HepG2 (cell line): Measurements from ENCODE around the gene SLC13A3. TPM values are rescaled to one million over a fixed set of nuclear protein-coding genes. Genes with fewer than 3 reads are reported as not detected.
A peak's percentile ranks its signal among the peaks of the same experiment; 100 is the strongest.

Experiments used
- EP300 ChIP-seq, 3 experiments: sonication (generic) in 1 of 3; formaldehyde crosslinking in 1 of 3; IDR thresholded peaks; 2 replicates each; pipeline versions ENCODE4 v1.5.1 to v1.6.1; 2011 to 2020; ENCODE audit warnings: low read depth in 2 of 3, low read length in 2 of 3, borderline replicate concordance in 1 of 3, improper control_type of control experiment in 1 of 3, mild to moderate bottlenecking in 1 of 3, missing genetic modification reagents in 1 of 3, moderate library complexity in 1 of 3
- FOXA1 ChIP-seq, 2 experiments: fragments of 450-650 bp in 1 of 2; sonication (generic) in 1 of 2; formaldehyde crosslinking in 1 of 2; IDR thresholded peaks; 2 replicates each; pipeline versions ENCODE4 v1.4.0 to v1.6.1; 2016 to 2020; ENCODE audit warnings: missing genetic modification reagents in 1 of 2
- HDAC1 ChIP-seq: sonication (generic); formaldehyde crosslinking; IDR thresholded peaks from 2 replicates; pipeline ENCODE4 v1.5.1; 2020; ENCODE audit warnings: mild to moderate bottlenecking, missing genetic modification reagents
- JUN ChIP-seq: sonication (generic); formaldehyde crosslinking; IDR thresholded peaks from 2 replicates; pipeline ENCODE4 v1.4.0; 2020; ENCODE audit warnings: mild to moderate bottlenecking, missing genetic modification reagents
- KDM3A ChIP-seq: IDR thresholded peaks from 2 replicates; pipeline ENCODE4 v1.6.1; 2018; ENCODE audit warnings: low read depth, missing compliant biosample characterization
- KDM5A ChIP-seq: fragments of 200-600 bp; sonication (generic); IDR thresholded peaks from 2 replicates; pipeline ENCODE4 v1.7.0; 2018; ENCODE audit warnings: antibody characterized with exemption, mild to moderate bottlenecking, low read length, borderline replicate concordance
- MED1 ChIP-seq: sonication (generic); formaldehyde crosslinking; IDR thresholded peaks from 2 replicates; pipeline ENCODE4 v1.4.0; 2020; ENCODE audit warnings: missing genetic modification reagents
- MLXIP ChIP-seq: sonication (generic); formaldehyde crosslinking; IDR thresholded peaks from 2 replicates; pipeline ENCODE4 v1.9.0; 2021; ENCODE audit warnings: missing genetic modification reagents, borderline replicate concordance
- RXRB ChIP-seq: IDR thresholded peaks from 2 replicates; pipeline ENCODE4 v1.6.1; 2016; ENCODE audit warnings: borderline replicate concordance, missing genetic modification reagents, missing compliant biosample characterization
- U2AF2 ChIP-seq: fragments of 200-400 bp; formaldehyde crosslinking; IDR thresholded peaks from 2 replicates; pipeline ENCODE4 v1.6.1; 2017; ENCODE audit warnings: low read depth, mild to moderate bottlenecking, low read length
- YEATS2 ChIP-seq: sonication (generic); formaldehyde crosslinking; IDR thresholded peaks from 2 replicates; pipeline ENCODE4 v1.4.0; 2020; ENCODE audit warnings: missing genetic modification reagents, borderline replicate concordance
- ZBTB8A ChIP-seq: sonication (generic); formaldehyde crosslinking; IDR thresholded peaks from 2 replicates; pipeline ENCODE4 v1.4.0; 2020; ENCODE audit warnings: mild to moderate bottlenecking, low read depth, missing genetic modification reagents, borderline replicate concordance
- ZFP37 ChIP-seq: sonication (generic); formaldehyde crosslinking; IDR thresholded peaks from 2 replicates; pipeline ENCODE4 v1.4.0; 2020; ENCODE audit warnings: missing genetic modification reagents, borderline replicate concordance
- ZNF121 ChIP-seq: sonication (generic); formaldehyde crosslinking; IDR thresholded peaks from 2 replicates; pipeline ENCODE4 v1.5.0; 2020; ENCODE audit warnings: mild to moderate bottlenecking, missing genetic modification reagents
- ZNF563 ChIP-seq: sonication (generic); formaldehyde crosslinking; IDR thresholded peaks from 2 replicates; pipeline ENCODE4 v1.8.0; 2022; ENCODE audit warnings: mild to moderate bottlenecking, moderate library complexity, missing genetic modification reagents
- ZNF567 ChIP-seq: sonication (generic); formaldehyde crosslinking; IDR thresholded peaks from 2 replicates; pipeline ENCODE4 v1.8.1; 2023; ENCODE audit warnings: mild to moderate bottlenecking, missing genetic modification reagents, borderline replicate concordance
- ZNF614 ChIP-seq: IDR thresholded peaks from 2 replicates; pipeline ENCODE4 v1.6.1; 2018; ENCODE audit warnings: missing biosample characterization, missing genetic modification reagents, inconsistent platforms, borderline replicate concordance
- ZNF772 ChIP-seq: sonication (generic); formaldehyde crosslinking; IDR thresholded peaks from 2 replicates; pipeline ENCODE4 v1.5.0; 2020; ENCODE audit warnings: mild to moderate bottlenecking, missing genetic modification reagents
- polyA plus RNA-seq, 8 experiments: library from polyadenylated mRNA; depleted of rRNA in 3 of 8; stranded (reverse) in 7 of 8; unstranded in 1 of 8; fragments of >200 nt; fragmentation: Illumina TruSeq in 4 of 8; extraction: Trizol in 4 of 8; gene quantifications; 2 replicates each; pipeline versions ENCODE4 v1.2.1 to v1.2.3, GENCODE V29; 2011 to 2016; ENCODE audit warnings: low read depth in 4 of 8, missing spikeins in 1 of 8, mixed read lengths in 1 of 8; ENCODE audit not compliant: insufficient read depth in 1 of 8
- total RNA-seq, 5 experiments: library from RNA; depleted of rRNA; stranded (reverse); fragments of >200 nt; fragmentation: Illumina TruSeq; extraction: Trizol; gene quantifications; 2 replicates each; pipeline ENCODE4 v1.2.3, GENCODE V29; 2016; ENCODE audit warnings: low read depth in 1 of 5
- TF ChIP-seq, protein P1 (sequence below): sonication (generic); formaldehyde crosslinking; IDR thresholded peaks from 2 replicates; pipeline ENCODE4 v1.4.0; 2020; ENCODE audit warnings: missing genetic modification reagents, borderline replicate concordance
- TF ChIP-seq, protein P2 (sequence below): sonication (generic); formaldehyde crosslinking; IDR thresholded peaks from 2 replicates; pipeline ENCODE4 v1.5.0; 2020; ENCODE audit warnings: mild to moderate bottlenecking, missing genetic modification reagents

The SLC13A3 gene
- total and polyA plus RNA-seq, 2 of the 13 experiments (the other 11 are each of a cell fraction or from before 2014, with no cell fraction given): 66.5 to 76.0 TPM

GRCh38 chr20:46605181-46605580, 46.1 kb downstream of the SLC13A3 start (continued):
- TF ChIP-seq MLXIP (CRISPR knock-in tag) (no peak), EP300 (IDR thresholded peaks at IDR 0.05; ENCODE audit: low read depth in 2 of 2, low read length in 2 of 2) (peak in 1 of 2 experiments; percentile 30; a peak in 1 of 4 replicates), EP300 (CRISPR knock-in tag; IDR thresholded peaks at IDR 0.05; ENCODE audit: borderline replicate concordance) (no peak), MED1 (CRISPR knock-in tag) (peak; percentile 71), ZNF567 (CRISPR knock-in tag) (0 out of 2 replicates have a peak, but pooled peaks have one; percentile 27), HDAC1 (0 out of 2 replicates have a peak, but pooled peaks have one; percentile 24), U2AF2 (no peak), KDM5A (no peak), KDM3A (CRISPR knock-in tag) (no peak), ZBTB8A (no peak), JUN (CRISPR knock-in tag) (no peak), ZNF772 (CRISPR knock-in tag) (no peak), ZNF614 (CRISPR knock-in tag) (no peak), YEATS2 (CRISPR knock-in tag) (peak; percentile 20; the same call in 1 of the 2 replicates), ZNF563 (no peak), FOXA1 (IDR thresholded peaks at IDR 0.05) (no peak), FOXA1 (CRISPR knock-in tag; IDR thresholded peaks at IDR 0.05) (no peak; the same call in 1 of the 2 replicates), ZFP37 (CRISPR knock-in tag) (no peak), ZNF121 (CRISPR knock-in tag) (peak; percentile 54; the same call in 1 of the 2 replicates), RXRB (CRISPR knock-in tag) (peak; percentile 84)
- TF ChIP-seq, protein P1, sequence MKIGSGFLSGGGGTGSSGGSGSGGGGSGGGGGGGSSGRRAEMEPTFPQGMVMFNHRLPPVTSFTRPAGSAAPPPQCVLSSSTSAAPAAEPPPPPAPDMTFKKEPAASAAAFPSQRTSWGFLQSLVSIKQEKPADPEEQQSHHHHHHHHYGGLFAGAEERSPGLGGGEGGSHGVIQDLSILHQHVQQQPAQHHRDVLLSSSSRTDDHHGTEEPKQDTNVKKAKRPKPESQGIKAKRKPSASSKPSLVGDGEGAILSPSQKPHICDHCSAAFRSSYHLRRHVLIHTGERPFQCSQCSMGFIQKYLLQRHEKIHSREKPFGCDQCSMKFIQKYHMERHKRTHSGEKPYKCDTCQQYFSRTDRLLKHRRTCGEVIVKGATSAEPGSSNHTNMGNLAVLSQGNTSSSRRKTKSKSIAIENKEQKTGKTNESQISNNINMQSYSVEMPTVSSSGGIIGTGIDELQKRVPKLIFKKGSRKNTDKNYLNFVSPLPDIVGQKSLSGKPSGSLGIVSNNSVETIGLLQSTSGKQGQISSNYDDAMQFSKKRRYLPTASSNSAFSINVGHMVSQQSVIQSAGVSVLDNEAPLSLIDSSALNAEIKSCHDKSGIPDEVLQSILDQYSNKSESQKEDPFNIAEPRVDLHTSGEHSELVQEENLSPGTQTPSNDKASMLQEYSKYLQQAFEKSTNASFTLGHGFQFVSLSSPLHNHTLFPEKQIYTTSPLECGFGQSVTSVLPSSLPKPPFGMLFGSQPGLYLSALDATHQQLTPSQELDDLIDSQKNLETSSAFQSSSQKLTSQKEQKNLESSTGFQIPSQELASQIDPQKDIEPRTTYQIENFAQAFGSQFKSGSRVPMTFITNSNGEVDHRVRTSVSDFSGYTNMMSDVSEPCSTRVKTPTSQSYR (CRISPR knock-in tag): no peak
- TF ChIP-seq, protein P2, sequence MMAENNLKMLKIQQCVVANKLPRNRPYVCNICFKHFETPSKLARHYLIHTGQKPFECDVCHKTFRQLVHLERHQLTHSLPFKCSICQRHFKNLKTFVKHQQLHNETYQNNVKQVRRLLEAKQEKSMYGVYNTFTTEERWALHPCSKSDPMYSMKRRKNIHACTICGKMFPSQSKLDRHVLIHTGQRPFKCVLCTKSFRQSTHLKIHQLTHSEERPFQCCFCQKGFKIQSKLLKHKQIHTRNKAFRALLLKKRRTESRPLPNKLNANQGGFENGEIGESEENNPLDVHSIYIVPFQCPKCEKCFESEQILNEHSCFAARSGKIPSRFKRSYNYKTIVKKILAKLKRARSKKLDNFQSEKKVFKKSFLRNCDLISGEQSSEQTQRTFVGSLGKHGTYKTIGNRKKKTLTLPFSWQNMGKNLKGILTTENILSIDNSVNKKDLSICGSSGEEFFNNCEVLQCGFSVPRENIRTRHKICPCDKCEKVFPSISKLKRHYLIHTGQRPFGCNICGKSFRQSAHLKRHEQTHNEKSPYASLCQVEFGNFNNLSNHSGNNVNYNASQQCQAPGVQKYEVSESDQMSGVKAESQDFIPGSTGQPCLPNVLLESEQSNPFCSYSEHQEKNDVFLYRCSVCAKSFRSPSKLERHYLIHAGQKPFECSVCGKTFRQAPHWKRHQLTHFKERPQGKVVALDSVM (CRISPR knock-in tag): no peak
